CD4-positive, alpha-beta memory T cell (primary cell): ENCODE measurements around the gene MRPS18A. TPM values are rescaled to one million over a fixed set of nuclear protein-coding genes. Genes with fewer than 3 reads are reported as not detected.
A peak's percentile ranks its signal among the peaks of the same experiment; 100 is the strongest.

Experiments used
- CTCF ChIA-PET: fragments of 350-600 bp; sonication (Branson Sonifier 250); formaldehyde crosslinking; loops from one replicate; lab custom pipeline; 2021; ENCODE audit warnings: inconsistent platforms; ENCODE audit not compliant: partially characterized antibody; lab: Charles Lee
- POLR2A ChIA-PET: fragments of 350-600 bp; sonication (Branson Sonifier 250); formaldehyde crosslinking; loops from one replicate; lab custom pipeline; 2021; ENCODE audit not compliant: partially characterized antibody; lab: Charles Lee
- DNase-seq, 5 donors: peaks; one replicate each; pipeline versions ENCODE4 v3.0.0 to v3.0.0-alpha.2; 2020 to 2022; ENCODE audit warnings: mixed read lengths in 1 of 5
- H3K27ac ChIP-seq: one replicate; pipeline ENCODE4 v1.7.0; 2013; ENCODE audit warnings: low read depth, low read length
- H3K27me3 ChIP-seq: 2 replicates; pipeline ENCODE4 v1.7.0; 2013; ENCODE audit warnings: mild to moderate bottlenecking, low read length, moderate library complexity; ENCODE audit not compliant: insufficient read depth
- H3K36me3 ChIP-seq: 2 replicates; pipeline ENCODE4 v1.7.0; 2013; ENCODE audit warnings: mild to moderate bottlenecking, low read length, moderate library complexity; ENCODE audit not compliant: insufficient read depth
- H3K4me1 ChIP-seq: 2 replicates; pipeline ENCODE4 v1.7.0; 2013; ENCODE audit warnings: mild to moderate bottlenecking, low read length, moderate library complexity; ENCODE audit not compliant: insufficient read depth
- H3K4me3 ChIP-seq, 2 donors: one replicate each; pipeline ENCODE4 v1.7.0; 2013; ENCODE audit warnings: low read length in 2 of 2, mild to moderate bottlenecking in 1 of 2
- H3K9me3 ChIP-seq, 2 donors: one replicate each; pipeline ENCODE4 v1.7.0; 2013; ENCODE audit warnings: low read length in 2 of 2, control low read depth in 1 of 2; ENCODE audit not compliant: control insufficient read depth in 1 of 2
- H3K27ac Mint-ChIP-seq, 7 donors: one replicate each; pipeline ENCODE4 v1.8.0; 2020 to 2021; ENCODE audit warnings: mixed read lengths in 7 of 7, mild to moderate bottlenecking in 6 of 7, inconsistent platforms in 3 of 7, moderate library complexity in 3 of 7
- H3K27me3 Mint-ChIP-seq, 2 donors: one replicate each; pipeline ENCODE4 v1.8.0; 2020 to 2021; ENCODE audit warnings: mixed read lengths in 2 of 2
- H3K36me3 Mint-ChIP-seq, 2 donors: one replicate each; pipeline ENCODE4 v1.8.0; 2020 to 2021; ENCODE audit warnings: mixed read lengths in 2 of 2, inconsistent platforms in 1 of 2, mild to moderate bottlenecking in 1 of 2
- H3K4me1 Mint-ChIP-seq, 4 donors: one replicate each; pipeline ENCODE4 v1.8.0; 2020 to 2021; ENCODE audit warnings: mixed read lengths in 4 of 4, mild to moderate bottlenecking in 1 of 4
- H3K4me3 Mint-ChIP-seq, 8 donors: one replicate each; pipeline ENCODE4 v1.8.0; 2020 to 2021; ENCODE audit warnings: mixed read lengths in 8 of 8, mild to moderate bottlenecking in 7 of 8, moderate library complexity in 6 of 8, inconsistent platforms in 3 of 8
- H3K9me3 Mint-ChIP-seq, 8 donors: one replicate each; pipeline ENCODE4 v1.8.0; 2020 to 2021; ENCODE audit warnings: mixed read lengths in 8 of 8, mild to moderate bottlenecking in 5 of 8, inconsistent platforms in 3 of 8, moderate library complexity in 1 of 8
- intact Hi-C: fragments of 100-400 bp; cut with micrococcal nuclease; formaldehyde crosslinking; loops from one replicate; pipeline ENCODE4 v1.15.1; 2023
- polyA plus RNA-seq, 2 donors: library from polyadenylated mRNA; unstranded; fragments of 300-500 nt; fragmentation: Illumina TruSeq; gene quantifications; one replicate each; pipeline ENCODE4 v1.2.3, GENCODE V29; 2021
- total RNA-seq, 2 experiments: library from RNA; stranded (reverse); gene quantifications; one replicate each; pipeline ENCODE4 v1.2.3, GENCODE V29; 2021

MRPS18A gene
- total and polyA plus RNA-seq, 4 experiments from 2014 or later, result 31.3 to 86.1 (median 47.5) TPM

DNA sequence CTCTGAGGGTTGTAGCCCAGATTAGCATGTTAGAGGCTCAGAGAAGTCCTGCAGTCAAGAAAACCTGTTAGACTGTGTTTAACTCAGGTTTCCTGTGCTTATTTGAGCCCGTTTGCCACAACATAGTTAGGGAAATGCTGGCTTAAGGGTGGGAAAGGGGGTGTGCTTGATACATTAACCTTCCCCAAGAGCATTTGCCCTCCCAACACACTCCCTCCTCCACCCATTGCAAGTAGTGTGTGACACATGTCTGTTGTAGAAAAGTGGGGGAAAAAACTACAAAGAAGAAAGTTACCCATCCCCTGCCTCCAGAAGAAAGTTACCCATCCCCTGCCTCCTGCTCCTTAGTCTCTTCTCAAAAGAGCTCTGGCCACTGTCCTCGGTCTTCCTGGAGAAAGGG lies 36.8 kb upstream of the MRPS18A start:
- H3K27ac ChIP-seq, result no peak overlapping the region
- DNase-seq, result no peak
- peaks cover 28% of the 10 kb centered on the region for H3K4me1 ChIP-seq
- H3K4me3 Mint-ChIP-seq, result peak overlapping the region in 4 of 8 donors; percentile 39 to 85 (median 60)
- POLR2A ChIA-PET, result interaction anchor here (0.9 to 1.2 kb wide), 3 partner anchors 45 to 350 kb away, joined by 3 to 5 read pairs (median 4); partner anchors contain the start of gene GTPBP2
- intact Hi-C loops, result loop anchor here (1.0 kb wide), 3 partner anchors 47 to 355 kb away; no protein-coding TSS in a partner anchor
- H3K27me3 ChIP-seq, result no peaks in the 10 kb centered on the region
- no peaks in the 10 kb centered on the region for H3K27me3 Mint-ChIP-seq
- no peaks in the 10 kb centered on the region for H3K36me3 ChIP-seq
- H3K9me3 ChIP-seq, result no peaks in the 10 kb centered on the region
- H3K36me3 Mint-ChIP-seq, result no peaks in the 10 kb centered on the region
- peak overlapping the region in 6 of 7 donors; percentile 22 to 97 (median 83) for H3K27ac Mint-ChIP-seq
- no peak overlapping the region for H3K4me3 ChIP-seq
- H3K9me3 Mint-ChIP-seq, result peaks cover 0 to 3% (median 0%) of the 10 kb centered on the region in 8 donors
- H3K4me1 Mint-ChIP-seq, result peaks cover 18 to 45% (median 29%) of the 10 kb centered on the region in 4 donors
- CTCF ChIA-PET, result interaction anchor here (0.8 to 2.7 kb wide), 16 partner anchors 9 to 362 kb away, joined by 3 to 48 read pairs (median 4); partner anchors contain the start of genes MRPS18A and VEGFA

DNA sequence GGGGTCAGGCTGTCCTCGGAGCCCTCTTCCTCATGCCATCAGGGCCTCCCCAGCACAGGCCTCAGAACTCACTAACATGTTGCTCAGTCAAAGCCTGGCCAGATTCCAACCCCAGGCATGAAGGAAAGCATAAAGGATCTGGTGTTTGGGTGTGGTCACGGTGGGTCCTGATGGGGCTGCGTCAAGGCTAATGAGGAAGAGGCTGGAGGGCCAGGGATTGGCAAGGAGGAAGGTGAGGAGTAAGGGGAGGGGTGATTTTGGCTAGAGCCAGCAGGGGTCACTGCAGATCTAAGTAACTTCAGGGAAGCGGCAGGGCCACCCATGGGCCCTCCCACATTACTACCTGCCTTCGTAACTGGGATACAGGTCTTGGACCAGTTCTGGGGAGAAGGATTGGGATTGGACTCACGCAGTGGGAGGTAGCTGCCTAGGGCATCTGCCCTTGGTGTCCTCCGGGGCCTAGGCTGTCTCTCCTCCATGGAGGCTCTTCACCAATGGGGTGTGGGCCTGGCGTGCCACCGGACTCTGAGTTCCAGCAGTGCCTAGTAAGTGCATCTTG lies 36.2 kb upstream of the MRPS18A start:
- H3K4me3 Mint-ChIP-seq, result peak overlapping the region in 1 of 8 donors; percentile 17
- no peaks in the 10 kb centered on the region for H3K27me3 Mint-ChIP-seq
- H3K27ac Mint-ChIP-seq, result peak overlapping the region in 6 of 7 donors; percentile 1 to 92 (median 38)
- H3K27ac ChIP-seq, result no peak overlapping the region
- intact Hi-C loops, result loop anchor here (1.0 kb wide), 3 partner anchors 47 to 355 kb away; no protein-coding TSS in a partner anchor
- H3K36me3 Mint-ChIP-seq, result no peaks in the 10 kb centered on the region
- H3K27me3 ChIP-seq, result no peaks in the 10 kb centered on the region
- no peaks in the 10 kb centered on the region for H3K9me3 ChIP-seq
- peaks cover 18 to 45% (median 29%) of the 10 kb centered on the region in 4 donors for H3K4me1 Mint-ChIP-seq
- POLR2A ChIA-PET, result interaction anchor here (1.0 kb wide), 1 partner anchor 45 kb away, joined by 4 read pairs; no protein-coding TSS in a partner anchor
- CTCF ChIA-PET, result interaction anchor here (0.9 to 2.7 kb wide), 15 partner anchors 9 to 362 kb away, joined by 3 to 48 read pairs (median 5); partner anchors contain the start of genes MRPS18A and VEGFA
- H3K4me1 ChIP-seq, result peaks cover 28% of the 10 kb centered on the region
- peak; percentile 59 to 72 (median 62) for DNase-seq
- no peaks in the 10 kb centered on the region for H3K36me3 ChIP-seq
- H3K4me3 ChIP-seq, result no peak overlapping the region
- no peaks in the 10 kb centered on the region for H3K9me3 Mint-ChIP-seq

DNA sequence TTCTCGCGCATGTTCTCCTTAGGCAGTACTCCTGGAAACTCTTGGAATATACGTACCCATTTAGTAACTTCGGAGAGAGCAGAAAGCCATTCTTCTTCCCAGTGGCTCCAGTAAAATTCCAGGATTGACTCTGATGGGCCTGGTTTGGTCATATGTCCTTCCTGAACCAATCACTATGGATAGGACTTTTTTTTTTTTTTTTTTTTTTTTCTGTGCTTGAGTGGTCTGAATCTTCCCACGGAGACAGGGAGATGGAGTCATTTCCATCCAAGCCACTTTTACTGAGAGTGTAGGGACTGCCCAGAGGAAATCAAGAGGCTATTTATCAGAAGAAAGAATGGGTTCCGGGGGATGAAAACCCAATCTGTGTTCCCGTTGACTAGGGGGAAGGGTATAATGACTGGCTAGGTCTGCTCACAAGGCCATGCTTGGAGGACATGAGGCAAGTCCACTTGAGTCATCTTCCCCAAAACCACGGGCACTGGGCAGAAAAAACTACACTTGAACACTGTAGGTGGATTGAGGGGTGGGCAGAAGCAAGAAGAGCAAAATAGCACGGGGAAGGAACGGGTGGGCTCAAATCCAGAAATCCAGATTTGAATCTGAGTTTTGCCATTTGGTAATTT lies 35.4 kb upstream of the MRPS18A start:
- Mint-ChIP-seq H3K4me3 (no peak overlapping the region), H3K36me3 (no peaks in the 10 kb centered on the region), H3K27me3 (no peaks in the 10 kb centered on the region), H3K27ac (peak overlapping the region in 2 of 7 donors; percentile 15 to 22), H3K9me3 (no peaks in the 10 kb centered on the region), H3K4me1 (peaks cover 18 to 45% (median 29%) of the 10 kb centered on the region in 4 donors)
- DNase-seq, result no peak
- POLR2A ChIA-PET, result no interaction called here
- no peak overlapping the region for H3K4me3 ChIP-seq
- H3K27ac ChIP-seq, result no peak overlapping the region
- CTCF ChIA-PET, result interaction anchor here (1.0 to 4.5 kb wide), 6 partner anchors 46 to 358 kb away, joined by 4 to 48 read pairs (median 30); partner anchors contain the start of gene VEGFA
- H3K4me1 ChIP-seq, result peaks cover 28% of the 10 kb centered on the region
- no peaks in the 10 kb centered on the region for H3K36me3 ChIP-seq
- no peaks in the 10 kb centered on the region for H3K9me3 ChIP-seq
- H3K27me3 ChIP-seq, result no peaks in the 10 kb centered on the region
- intact Hi-C loops, result no loop called here

- Histone ChIP-seq H3K27ac (no peak overlapping the region), H3K4me1 (peaks cover 25% of the 10 kb centered on the region), H3K4me3 (no peak overlapping the region), H3K27me3 (no peaks in the 10 kb centered on the region), H3K9me3 (no peaks in the 10 kb centered on the region), H3K36me3 (no peaks in the 10 kb centered on the region)
- POLR2A ChIA-PET, result interaction anchor here (1.4 kb wide), 1 partner anchor 49 kb away, joined by 3 read pairs; the partner anchor contains the start of gene VEGFA
- no peaks in the 10 kb centered on the region for H3K9me3 Mint-ChIP-seq
- no peak for DNase-seq
- no peak overlapping the region for H3K4me3 Mint-ChIP-seq
- H3K4me1 Mint-ChIP-seq, result peaks cover 18 to 30% (median 24%) of the 10 kb centered on the region in 4 donors
- no peaks in the 10 kb centered on the region for H3K36me3 Mint-ChIP-seq
- peaks cover 2 to 5% of the 10 kb centered on the region in 2 donors for H3K27me3 Mint-ChIP-seq
- H3K27ac Mint-ChIP-seq, result peak overlapping the region in 1 of 7 donors; percentile 29
- intact Hi-C loops, result no loop called here
- CTCF ChIA-PET, result interaction anchor here (0.9 to 4.5 kb wide), 10 partner anchors 27 to 359 kb away, joined by 3 to 25 read pairs (median 4); partner anchors contain the start of gene MRPS18A
Observed at GRCh38 chr6:43720999-43721398, 33.4 kb upstream of the MRPS18A start.

GRCh38 chr6:43719511-43719910 lies 31.9 kb upstream of the MRPS18A start:
- no peak overlapping the region for H3K4me3 ChIP-seq
- intact Hi-C loops, result no loop called here
- Mint-ChIP-seq H3K27me3 (peaks cover 2 to 5% of the 10 kb centered on the region in 2 donors), H3K4me3 (no peak overlapping the region), H3K4me1 (peaks cover 7 to 15% (median 11%) of the 10 kb centered on the region in 4 donors), H3K36me3 (no peaks in the 10 kb centered on the region), H3K9me3 (no peaks in the 10 kb centered on the region), H3K27ac (no peak overlapping the region)
- no peaks in the 10 kb centered on the region for H3K36me3 ChIP-seq
- no peak for DNase-seq
- no peaks in the 10 kb centered on the region for H3K27me3 ChIP-seq
- ChIA-PET POLR2A (interaction anchor here (0.9 kb wide), 1 partner anchor 32 kb away, joined by 3 read pairs; the partner anchor contains the start of gene MRPS18A), CTCF (interaction anchor here (1.0 to 4.5 kb wide), 6 partner anchors 16 to 359 kb away, joined by 3 to 25 read pairs (median 4); no protein-coding TSS in a partner anchor)
- H3K9me3 ChIP-seq, result no peaks in the 10 kb centered on the region
- H3K27ac ChIP-seq, result no peak overlapping the region
- H3K4me1 ChIP-seq, result peaks cover 11% of the 10 kb centered on the region

- H3K36me3 Mint-ChIP-seq, result no peaks in the 10 kb centered on the region
- Histone ChIP-seq H3K9me3 (no peaks in the 10 kb centered on the region), H3K36me3 (no peaks in the 10 kb centered on the region), H3K27ac (no peak overlapping the region), H3K27me3 (no peaks in the 10 kb centered on the region), H3K4me1 (peaks cover under 1% of the 10 kb centered on the region), H3K4me3 (no peak overlapping the region)
- H3K4me1 Mint-ChIP-seq, result peaks cover 0 to 6% (median 3%) of the 10 kb centered on the region in 4 donors
- H3K4me3 Mint-ChIP-seq, result no peak overlapping the region
- no peaks in the 10 kb centered on the region for H3K9me3 Mint-ChIP-seq
- intact Hi-C loops, result no loop called here
- DNase-seq, result no peak
- ChIA-PET CTCF (interaction anchor here (1.0 to 4.5 kb wide), 5 partner anchors 17 to 359 kb away, joined by 3 to 25 read pairs (median 4); no protein-coding TSS in a partner anchor), POLR2A (interaction anchor here (0.9 kb wide), 1 partner anchor 31 kb away, joined by 3 read pairs; the partner anchor contains the start of gene MRPS18A)
- H3K27me3 Mint-ChIP-seq, result peaks cover 2 to 7% of the 10 kb centered on the region in 2 donors
- H3K27ac Mint-ChIP-seq, result no peak overlapping the region
Observed at GRCh38 chr6:43718387-43719105, 31.0 kb upstream of the MRPS18A start.
